HG03521 (cell line): ENCODE results near the gene LRIG1.

ENCODE experiments used
- ATAC-seq: cut with Tn5 transposase; IDR thresholded peaks from one replicate; pipeline ENCODE4 v1.9.1; 2021; ENCODE audit warnings: mild to moderate bottlenecking, moderate library complexity; ENCODE audit not compliant: unreplicated experiment

The LRIG1 gene

GRCh38 chr3:66366747-66367146, 134.1 kb downstream of the LRIG1 start:
- ATAC-seq = no peak

- no peak for ATAC-seq
Observed at GRCh38 chr3:66365080-66365479, 135.7 kb downstream of the LRIG1 start.

GRCh38 chr3:66363148-66363547, 137.7 kb downstream of the LRIG1 start:
- ATAC-seq = no peak

GRCh38 chr3:66362541-66362941, 138.3 kb downstream of the LRIG1 start:
- no peak for ATAC-seq

- no peak for ATAC-seq
Observed at GRCh38 chr3:66361356-66361755, 139.5 kb downstream of the LRIG1 start.

GRCh38 chr3:66355997-66356396, 144.8 kb downstream of the LRIG1 start:
- ATAC-seq = no peak

GRCh38 chr3:66355394-66355793, 145.4 kb downstream of the LRIG1 start:
- ATAC-seq = peak; percentile 77

- ATAC-seq = no peak
Observed at GRCh38 chr3:66354001-66354400, 146.8 kb downstream of the LRIG1 start.

- no peak for ATAC-seq
Observed at GRCh38 chr3:66353530-66353929, 147.3 kb downstream of the LRIG1 start.

GRCh38 chr3:66353039-66353438, 147.8 kb downstream of the LRIG1 start:
- no peak for ATAC-seq

- ATAC-seq = no peak
Observed at GRCh38 chr3:66350601-66351000, 150.2 kb downstream of the LRIG1 start.

GRCh38 chr3:66348704-66349103, 152.1 kb downstream of the LRIG1 start:
- ATAC-seq = no peak

- no peak for ATAC-seq
Observed at GRCh38 chr3:66344848-66345578, 155.8 kb downstream of the LRIG1 start.

GRCh38 chr3:66344391-66344811, 156.4 kb downstream of the LRIG1 start:
- no peak for ATAC-seq

- ATAC-seq = no peak
Observed at GRCh38 chr3:66342717-66343356, 158.0 kb downstream of the LRIG1 start.

GRCh38 chr3:66338927-66339326, 161.9 kb downstream of the LRIG1 start:
- no peak for ATAC-seq

- no peak for ATAC-seq
Observed at GRCh38 chr3:66336333-66336766, 164.5 kb downstream of the LRIG1 start.

- no peak for ATAC-seq
Observed at GRCh38 chr3:66335671-66336070, 165.2 kb downstream of the LRIG1 start.
